ENCODE measurements around the gene STK40. TPM values are rescaled to one million over a fixed set of nuclear protein-coding genes. Genes with fewer than 3 reads are reported as not detected.

STK40 gene
- total and polyA plus RNA-seq, 9 of the 15 experiments (the other 6 are each of a cell fraction or from before 2014, with no cell fraction given), result 0.69 to 94.3 (median 39.1) TPM

- no peak for TF ChIP-seq ZNF239 (CRISPR knock-in tag; IDR thresholded peaks at IDR 0.05)
- no peak for TF ChIP-seq E2F3 (CRISPR knock-in tag; IDR thresholded peaks at IDR 0.05)
- TF ChIP-seq CTCF (IDR thresholded peaks at IDR 0.05 in 2 of 3, conservative IDR thresholded peaks at IDR 0.05 in 1 of 3; ENCODE audit: insufficient read depth in 2 of 3, low read depth in 1 of 3, low read length in 3 of 3), result peak; percentile 71 to 79 (median 79)
- no peak for TF ChIP-seq ZNF785 (CRISPR knock-in tag; IDR thresholded peaks at IDR 0.05)
- TF ChIP-seq PRPF4 (IDR thresholded peaks at IDR 0.05; ENCODE audit: insufficient read depth, low read depth, low read length, poor library complexity, severe bottlenecking), result no peak
- TF ChIP-seq NR2F6 (CRISPR knock-in tag; IDR thresholded peaks at IDR 0.05), result no peak
- TF ChIP-seq RBM14 (IDR thresholded peaks at IDR 0.05; ENCODE audit: borderline replicate concordance, insufficient read depth, low read depth, low read length), result no peak
- no peak for TF ChIP-seq CTCFL (IDR thresholded peaks at IDR 0.05; ENCODE audit: borderline replicate concordance, insufficient read depth, low read depth, low read length, poor library complexity, severe bottlenecking)
- no peak for TF ChIP-seq EHMT2 (IDR thresholded peaks at IDR 0.05)
- no peak for TF ChIP-seq ZBTB11 (CRISPR knock-in tag; IDR thresholded peaks at IDR 0.05)
- no peak for TF ChIP-seq ETV1 (tag; conservative IDR thresholded peaks at IDR 0.05; ENCODE audit: low read depth)
- TF ChIP-seq SP2 (IDR thresholded peaks at IDR 0.05; ENCODE audit: extremely low read depth, low read depth, low read length, poor library complexity, severe bottlenecking), result no peak
- TF ChIP-seq RBM17 (IDR thresholded peaks at IDR 0.05; ENCODE audit: borderline replicate concordance, low read depth, low read length), result no peak
- TF ChIP-seq ZC3H4 (CRISPR knock-in tag; IDR thresholded peaks at IDR 0.05; ENCODE audit: borderline replicate concordance), result no peak
- no peak for TF ChIP-seq NFIX (CRISPR knock-in tag; IDR thresholded peaks at IDR 0.05; ENCODE audit: low read depth)
- no peak for TF ChIP-seq PHF8 (IDR thresholded peaks at IDR 0.05; ENCODE audit: borderline replicate concordance, low read length)
- TF ChIP-seq E2F5 (CRISPR knock-in tag; IDR thresholded peaks at IDR 0.05), result no peak
- TF ChIP-seq SMAD4 (CRISPR knock-in tag; conservative IDR thresholded peaks at IDR 0.05), result no peak
Observed at GRCh38 chr1:36342426-36343185, 43.1 kb downstream of the STK40 start (continued).
